Measurements from ENCODE around the gene SULT4A1. TPM values are rescaled to one million over a fixed set of nuclear protein-coding genes. Genes with fewer than 3 reads are reported as not detected.
A peak's percentile ranks its signal among the peaks of the same experiment; 100 is the strongest.

Gene SULT4A1
- polyA plus RNA-seq, 3 donors: not detected

GRCh38 chr22:43812890-43813289 lies 49.4 kb downstream of the SULT4A1 start:
- 80% methylated on average over 2 of the region's 6 CpGs for WGBS (ENCODE audit: insufficient coverage)
- H3K27ac ChIP-seq (ENCODE audit: low read depth in 1 of 2, low read length in 2 of 2): peak overlapping the region in 1 of 2 donors; percentile 88

GRCh38 chr22:43812149-43812842 lies 50.0 kb downstream of the SULT4A1 start, which contains the start of gene EFCAB6:
Gene EFCAB6, minus strand, starts transcription at chr22:43812305. Its CDS starts 29,987 bp downstream, at chr22:43782318.
- Histone ChIP-seq H4K20me1 (ENCODE audit: insufficient read depth, low read length) (no peaks in the 10 kb centered on the region), H3K4me3 (replicated peaks in 1 of 3; ENCODE audit: low read depth in 2 of 3, low read length in 3 of 3) (peak within 1 kb of the TSS; percentile 86 to 99 (median 89)), H3K4me2 (replicated peaks; ENCODE audit: extremely low read depth, low read length, poor library complexity, severe bottlenecking) (peak within 1 kb of the TSS; percentile 97), H3K9ac (ENCODE audit: insufficient read depth, low read length, poor library complexity, severe bottlenecking) (peak within 1 kb of the TSS; percentile 77), H3K27ac (ENCODE audit: low read depth in 1 of 2, low read length in 2 of 2) (peak within 1 kb of the TSS; percentile 34 to 88), H3K9me3 (replicated peaks in 1 of 2; ENCODE audit: control insufficient read depth in 1 of 2, insufficient read depth in 1 of 2, low read length in 2 of 2) (no peaks in the 10 kb centered on the region), H3K36me3 (replicated peaks in 1 of 2; ENCODE audit: control insufficient read depth in 1 of 2, insufficient read depth in 2 of 2, low read length in 2 of 2) (no peaks in the 10 kb centered on the region), H3K4me1 (ENCODE audit: control insufficient read depth in 1 of 2, insufficient read depth in 2 of 2, low read length in 2 of 2) (peaks cover 16 to 17% of the 10 kb centered on the region in 2 donors), H3K79me2 (ENCODE audit: insufficient read depth, low read length) (peaks cover 6% of the 10 kb centered on the region), H3K27me3 (ENCODE audit: control insufficient read depth in 2 of 2, insufficient read depth in 2 of 2, low read length in 2 of 2) (no peaks in the 10 kb centered on the region), H2AFZ (ENCODE audit: insufficient read depth, low read depth, low read length, poor library complexity, severe bottlenecking) (peak within 1 kb of the TSS; percentile 100)
- peaks cover 0 to 3% (median 0%) of the 10 kb centered on the region in 3 donors for H3K27me3 Mint-ChIP-seq (ENCODE audit: low read depth in 3 of 3)
- under 1% methylated on average over 49 of the region's 55 CpGs for WGBS (ENCODE audit: insufficient coverage)
- intact Hi-C loops (cut with micrococcal nuclease): no loop called here
- H3K27ac Mint-ChIP-seq: peak within 1 kb of the TSS; percentile 77 to 93 (median 86)
- peak within 1 kb of the TSS; percentile 90 to 92 for H3K4me3 Mint-ChIP-seq
- DNase-seq: peak; percentile 81 to 92 (median 91)
- TF ChIP-seq CTCF (IDR thresholded peaks at IDR 0.05): no peak
- H3K4me1 Mint-ChIP-seq: peaks cover 17% of the 10 kb centered on the region
- no peaks in the 10 kb centered on the region for H3K9me3 Mint-ChIP-seq
- no peaks in the 10 kb centered on the region for H3K36me3 Mint-ChIP-seq

More at GRCh38 chr22:43812890-43813289, 49.4 kb downstream of the SULT4A1 start:
- Mint-ChIP-seq H3K4me3 (peak overlapping the region; percentile 90 to 92), H3K27ac (peak overlapping the region in 6 of 7 donors; percentile 77 to 93 (median 88)), H3K36me3 (no peaks in the 10 kb centered on the region), H3K4me1 (peaks cover 17% of the 10 kb centered on the region), H3K9me3 (no peaks in the 10 kb centered on the region), H3K27me3 (ENCODE audit: low read depth in 3 of 3) (peaks cover 0 to 3% (median 0%) of the 10 kb centered on the region in 3 donors)
- no peaks in the 10 kb centered on the region for H3K27me3 ChIP-seq (ENCODE audit: control insufficient read depth in 2 of 2, insufficient read depth in 2 of 2, low read length in 2 of 2)
- no peak for DNase-seq
- peaks cover 16 to 17% of the 10 kb centered on the region in 2 donors for H3K4me1 ChIP-seq (ENCODE audit: control insufficient read depth in 1 of 2, insufficient read depth in 2 of 2, low read length in 2 of 2)
- H3K4me3 ChIP-seq (replicated peaks in 1 of 3; ENCODE audit: low read depth in 2 of 3, low read length in 3 of 3): peak overlapping the region; percentile 86 to 99 (median 89)
- H4K20me1 ChIP-seq (ENCODE audit: insufficient read depth, low read length): no peaks in the 10 kb centered on the region
- H2AFZ ChIP-seq (ENCODE audit: insufficient read depth, low read depth, low read length, poor library complexity, severe bottlenecking): peak overlapping the region; percentile 100
- no peaks in the 10 kb centered on the region for H3K36me3 ChIP-seq (replicated peaks in 1 of 2; ENCODE audit: control insufficient read depth in 1 of 2, insufficient read depth in 2 of 2, low read length in 2 of 2)
- H3K9ac ChIP-seq (ENCODE audit: insufficient read depth, low read length, poor library complexity, severe bottlenecking): peak overlapping the region; percentile 77
- no peak for TF ChIP-seq CTCF (IDR thresholded peaks at IDR 0.05)
- no peaks in the 10 kb centered on the region for H3K9me3 ChIP-seq (replicated peaks in 1 of 2; ENCODE audit: control insufficient read depth in 1 of 2, insufficient read depth in 1 of 2, low read length in 2 of 2)
- H3K4me2 ChIP-seq (replicated peaks; ENCODE audit: extremely low read depth, low read length, poor library complexity, severe bottlenecking): peak overlapping the region; percentile 97
- intact Hi-C loops (cut with micrococcal nuclease): no loop called here
- peaks cover 6% of the 10 kb centered on the region for H3K79me2 ChIP-seq (ENCODE audit: insufficient read depth, low read length)
